ENCODE results near the gene ANKRD44. TPM values are rescaled to one million over a fixed set of nuclear protein-coding genes. Genes with fewer than 3 reads are reported as not detected.

ANKRD44 gene
- polyA plus RNA-seq, 1 experiment, result 14.7 TPM

- no peaks in the 10 kb centered on the region for H3K27me3 ChIP-seq (ENCODE audit: control insufficient read depth, insufficient read depth, low read length)
- TF ChIP-seq CTCF (IDR thresholded peaks at IDR 0.05; ENCODE audit: low read depth, low read length), result no peak
- no peak for DNase-seq (ENCODE audit: low read depth, low spot score)
- H3K27ac ChIP-seq (ENCODE audit: low read depth, low read length), result no peak overlapping the region
- H3K9me3 ChIP-seq (ENCODE audit: control insufficient read depth, insufficient read depth, low read length), result no peaks in the 10 kb centered on the region
- H3K4me3 ChIP-seq (ENCODE audit: low read depth, low read length), result no peak overlapping the region
- CTCF ChIA-PET, result no interaction called here
- POLR2A ChIA-PET, result no interaction called here
Observed at GRCh38 chr2:196941398-196942078, 369.0 kb downstream of the ANKRD44 start.

GRCh38 chr2:196939371-196939770 is 371.2 kb downstream of the ANKRD44 start:
- no peaks in the 10 kb centered on the region for H3K9me3 ChIP-seq (ENCODE audit: control insufficient read depth, insufficient read depth, low read length)
- no peak overlapping the region for H3K4me3 ChIP-seq (ENCODE audit: low read depth, low read length)
- CTCF ChIA-PET, result no interaction called here
- POLR2A ChIA-PET, result no interaction called here
- no peak overlapping the region for H3K27ac ChIP-seq (ENCODE audit: low read depth, low read length)
- DNase-seq (ENCODE audit: low read depth, low spot score), result no peak
- H3K27me3 ChIP-seq (ENCODE audit: control insufficient read depth, insufficient read depth, low read length), result no peaks in the 10 kb centered on the region
- no peak for TF ChIP-seq CTCF (IDR thresholded peaks at IDR 0.05; ENCODE audit: low read depth, low read length)

Other genes starting within 250 kb of the ANKRD44 start
- 502 and 651 TPM in 2 replicates for gene SF3B1, start 124.2 kb upstream of the ANKRD44 start, polyA plus RNA-seq (2011; rRNA removed)
- gene COQ10B, start 142.8 kb upstream of the ANKRD44 start, polyA plus RNA-seq (2011; rRNA removed), result 5.8 and 8.8 TPM in 2 replicates
- gene HSPD1, start 189.1 kb upstream of the ANKRD44 start, polyA plus RNA-seq (2011; rRNA removed), result 216 and 283 TPM in 2 replicates
- 81.2 and 134 TPM in 2 replicates for gene HSPE1, start 189.6 kb upstream of the ANKRD44 start, polyA plus RNA-seq (2011; rRNA removed)
- gene MOB4, start 205.3 kb upstream of the ANKRD44 start, polyA plus RNA-seq (2011; rRNA removed), result 36.1 and 58.9 TPM in 2 replicates

Data from AG04450 (cell line).